ENCODE data around the gene CPXM1. TPM values are rescaled to one million over a fixed set of nuclear protein-coding genes. Genes with fewer than 3 reads are reported as not detected.

The CPXM1 gene
- polyA plus RNA-seq, 3 donors = 0.05 TPM; not detected in 2

- intact Hi-C loops (cut with micrococcal nuclease) = loop anchor here in 1 of 2 donors (10.0 kb wide), 1 partner anchor 260 kb away; no protein-coding TSS in a partner anchor
- no peak for TF ChIP-seq CTCF (IDR thresholded peaks at IDR 0.05)
- H3K4me3 ChIP-seq (replicated peaks in 1 of 3; ENCODE audit: low read depth in 2 of 3, low read length in 3 of 3) = no peak overlapping the region
- 73% methylated on average over 7 of the region's 12 CpGs for WGBS (ENCODE audit: insufficient coverage)
- H3K27me3 ChIP-seq (ENCODE audit: control insufficient read depth in 2 of 2, insufficient read depth in 2 of 2, low read length in 2 of 2) = peaks cover 5 to 14% of the 10 kb centered on the region in 2 donors
- no peak overlapping the region for H3K9ac ChIP-seq (ENCODE audit: insufficient read depth, low read length, poor library complexity, severe bottlenecking)
- Mint-ChIP-seq H3K27me3 (ENCODE audit: low read depth in 3 of 3) (peaks cover 30 to 64% (median 36%) of the 10 kb centered on the region in 3 donors), H3K4me1 (peaks cover 8% of the 10 kb centered on the region), H3K9me3 (peaks cover 0 to 9% (median 5%) of the 10 kb centered on the region in 7 donors), H3K27ac (no peak overlapping the region), H3K4me3 (no peak overlapping the region), H3K36me3 (peaks cover 0 to 4% of the 10 kb centered on the region in 2 donors)
- H2AFZ ChIP-seq (ENCODE audit: insufficient read depth, low read depth, low read length, poor library complexity, severe bottlenecking) = no peak overlapping the region
- no peaks in the 10 kb centered on the region for H3K36me3 ChIP-seq (replicated peaks in 1 of 2; ENCODE audit: control insufficient read depth in 1 of 2, insufficient read depth in 2 of 2, low read length in 2 of 2)
- H3K79me2 ChIP-seq (ENCODE audit: insufficient read depth, low read length) = no peaks in the 10 kb centered on the region
- no peak for DNase-seq
- no peaks in the 10 kb centered on the region for H4K20me1 ChIP-seq (ENCODE audit: insufficient read depth, low read length)
- H3K4me2 ChIP-seq (replicated peaks; ENCODE audit: extremely low read depth, low read length, poor library complexity, severe bottlenecking) = no peak overlapping the region
- H3K9me3 ChIP-seq (replicated peaks in 1 of 2; ENCODE audit: control insufficient read depth in 1 of 2, insufficient read depth in 1 of 2, low read length in 2 of 2) = peaks cover 0 to 3% of the 10 kb centered on the region in 2 donors
- peaks cover 2 to 3% of the 10 kb centered on the region in 2 donors for H3K4me1 ChIP-seq (ENCODE audit: control insufficient read depth in 1 of 2, insufficient read depth in 2 of 2, low read length in 2 of 2)
- H3K27ac ChIP-seq (ENCODE audit: low read depth in 1 of 2, low read length in 2 of 2) = no peak overlapping the region
These were observed 55.1 kb downstream of the CPXM1 start for GRCh38 chr20:2745060-2745910.

Other genes starting within 250 kb of the CPXM1 start
- 100 to 1,000 TPM in 1 of 3 donors, 10 to 100 TPM in 2; 27.3 to 102 (median 33.1) TPM for gene NOP56, start 148.0 kb downstream of the CPXM1 start, polyA plus RNA-seq
- 100 to 1,000 TPM; 102 to 224 (median 103) TPM for gene IDH3B, start 136.4 kb downstream of the CPXM1 start, polyA plus RNA-seq
- gene EBF4, start 107.8 kb downstream of the CPXM1 start, polyA plus RNA-seq = under 1 TPM in 1 of 3 donors, not detected in 2; 0.12 TPM
- not detected for gene C20orf141, start 14.4 kb upstream of the CPXM1 start, polyA plus RNA-seq
- not detected for gene TMEM239, start 15.7 kb upstream of the CPXM1 start, polyA plus RNA-seq
- gene PCED1A, start 40.0 kb upstream of the CPXM1 start, polyA plus RNA-seq = 10 to 100 TPM in 2 of 3 donors, 1 to 10 TPM in 1; 9.1 to 85.2 (median 10.2) TPM
- 10 to 100 TPM; 33.3 to 87.0 (median 34.5) TPM for gene VPS16, start 40.1 kb upstream of the CPXM1 start, polyA plus RNA-seq
- 10 to 100 TPM; 13.0 to 41.9 (median 13.1) TPM for gene PTPRA, start 72.9 kb upstream of the CPXM1 start, polyA plus RNA-seq
- gene GNRH2, start 243.0 kb upstream of the CPXM1 start, polyA plus RNA-seq = not detected
- gene MRPS26, start 245.4 kb upstream of the CPXM1 start, polyA plus RNA-seq = 10 to 100 TPM; 19.4 to 36.6 (median 29.8) TPM